Neuronal stem cell (in vitro differentiated cells): ENCODE measurements around the gene DENND1B.

Experiments
- DNase-seq: peaks from one replicate; pipeline ENCODE4 v3.0.0-alpha.2; 2013; ENCODE audit warnings: low spot score
- H2AFZ ChIP-seq: one replicate; pipeline ENCODE4 v1.6.1; 2013; ENCODE audit warnings: mild to moderate bottlenecking, low read length, inconsistent platforms
- H2AK5ac ChIP-seq: 2 replicates; pipeline ENCODE4 v1.6.1; 2013; ENCODE audit warnings: low read depth, mild to moderate bottlenecking, inconsistent platforms, low read length, moderate library complexity, mixed read lengths
- H2BK120ac ChIP-seq: 2 replicates; pipeline ENCODE4 v1.6.1; 2013; ENCODE audit warnings: low read depth, mild to moderate bottlenecking, inconsistent platforms, low read length, moderate library complexity, mixed read lengths
- H2BK12ac ChIP-seq: one replicate; pipeline ENCODE4 v1.6.1; 2013; ENCODE audit warnings: low read length, inconsistent platforms
- H2BK15ac ChIP-seq: 2 replicates; pipeline ENCODE4 v1.6.1; 2013; ENCODE audit warnings: mild to moderate bottlenecking, low read length, inconsistent platforms, mixed read lengths
- H2BK5ac ChIP-seq: one replicate; pipeline ENCODE4 v1.6.1; 2013; ENCODE audit warnings: inconsistent platforms, mild to moderate bottlenecking, low read length, moderate library complexity
- H3K14ac ChIP-seq: one replicate; pipeline ENCODE4 v1.6.1; 2013; ENCODE audit warnings: low read length, inconsistent platforms
- H3K18ac ChIP-seq: 2 replicates; pipeline ENCODE4 v1.6.1; 2013; ENCODE audit warnings: low read length, inconsistent platforms
- H3K23ac ChIP-seq: 2 replicates; pipeline ENCODE4 v1.6.1; 2013; ENCODE audit warnings: low read depth, mild to moderate bottlenecking, mixed read lengths, low read length, inconsistent platforms; ENCODE audit not compliant: poor library complexity
- H3K27ac ChIP-seq: replicated peaks from 3 replicates; pipeline ENCODE4 v1.5.1; 2013; ENCODE audit warnings: low read length, inconsistent platforms
- H3K27me3 ChIP-seq, 3 experiments: 2 replicates each; pipeline ENCODE4 v1.6.1; 2013; ENCODE audit warnings: low read length in 3 of 3, mild to moderate bottlenecking in 2 of 3, inconsistent platforms in 1 of 3, low read depth in 1 of 3, mixed read lengths in 1 of 3, moderate library complexity in 1 of 3; ENCODE audit not compliant: control insufficient read depth in 3 of 3, insufficient read depth in 3 of 3
- H3K36me3 ChIP-seq, 2 donors: replicated peaks in 1 of 2; 2 replicates each; pipeline ENCODE4 v1.6.1; 2013; ENCODE audit warnings: low read length in 2 of 2; ENCODE audit not compliant: control insufficient read depth in 2 of 2, insufficient read depth in 2 of 2
- H3K4ac ChIP-seq: 2 replicates; pipeline ENCODE4 v1.6.1; 2013; ENCODE audit warnings: inconsistent platforms, mild to moderate bottlenecking, low read length, moderate library complexity
- H3K4me1 ChIP-seq, 2 donors: 1 replicate in 1 of 2; 2 replicates in 1 of 2; pipeline ENCODE4 v1.6.1; 2013; ENCODE audit warnings: low read length in 2 of 2, low read depth in 1 of 2; ENCODE audit not compliant: control insufficient read depth in 2 of 2, insufficient read depth in 1 of 2
- H3K4me2 ChIP-seq: one replicate; pipeline ENCODE4 v1.6.1; 2013; ENCODE audit warnings: mild to moderate bottlenecking, low read length, inconsistent platforms; ENCODE audit not compliant: insufficient read depth, poor library complexity, severe bottlenecking
- H3K4me3 ChIP-seq, 2 donors: 2 replicates each; pipeline ENCODE4 v1.5.1; 2013; ENCODE audit warnings: low read length in 2 of 2, mild to moderate bottlenecking in 2 of 2, inconsistent platforms in 1 of 2, moderate library complexity in 1 of 2
- H3K79me1 ChIP-seq: one replicate; pipeline ENCODE4 v1.6.1; 2013; ENCODE audit warnings: low read depth, mild to moderate bottlenecking, inconsistent platforms, low read length, moderate library complexity
- H3K9ac ChIP-seq: one replicate; pipeline ENCODE4 v1.6.1; 2013; ENCODE audit warnings: mild to moderate bottlenecking, low read depth, low read length, inconsistent platforms; ENCODE audit not compliant: poor library complexity
- H3K9me3 ChIP-seq, 2 donors: replicated peaks in 1 of 2; 2 replicates each; pipeline versions ENCODE3 to v1.6.1; 2013; ENCODE audit warnings: low read length in 2 of 2, mild to moderate bottlenecking in 2 of 2, inconsistent platforms in 1 of 2, low read depth in 1 of 2, mixed read lengths in 1 of 2, moderate library complexity in 1 of 2; ENCODE audit not compliant: control insufficient read depth in 2 of 2, insufficient read depth in 1 of 2
- H4K8ac ChIP-seq: one replicate; pipeline ENCODE4 v1.6.1; 2013; ENCODE audit warnings: low read depth, mild to moderate bottlenecking, inconsistent platforms, low read length, moderate library complexity
- H4K91ac ChIP-seq: one replicate; pipeline ENCODE4 v1.6.1; 2013; ENCODE audit warnings: low read length, low read depth, mild to moderate bottlenecking, inconsistent platforms; ENCODE audit not compliant: poor library complexity
- WGBS, 2 donors: extraction: QIAGEN DNeasy Blood & Tissue Kit; methylation state at CpG; one replicate each; pipeline ENCODE4 v1.1.7; 2013; ENCODE audit warnings: missing lambda C conversion rate in 2 of 2, mixed read lengths in 1 of 2; ENCODE audit not compliant: insufficient read length in 2 of 2, insufficient replicate concordance in 1 of 2; ENCODE audit errors: extremely low coverage in 2 of 2; 5-methylcytosine and 5-hydroxymethylcytosine counted together

The DENND1B gene

GRCh38 chr1:197600751-197601150, 174.5 kb downstream of the DENND1B start:
- peaks cover 0 to 4% of the 10 kb centered on the region in 2 donors for H3K4me1 ChIP-seq
- no peak for DNase-seq
- H3K79me1 ChIP-seq, result no peaks in the 10 kb centered on the region
- H3K27ac ChIP-seq, result no peak overlapping the region
- no peak overlapping the region for H2BK5ac ChIP-seq
- WGBS, 2 donors, result no CpG with 5 or more reads among the region's 3 CpGs
- no peak overlapping the region for H3K23ac ChIP-seq
- no peak overlapping the region for H2AFZ ChIP-seq
- H3K4me3 ChIP-seq, result no peak overlapping the region
- H4K8ac ChIP-seq, result no peak overlapping the region
- no peak overlapping the region for H2AK5ac ChIP-seq
- H3K4me2 ChIP-seq, result no peak overlapping the region
- H3K9ac ChIP-seq, result no peak overlapping the region
- H2BK15ac ChIP-seq, result no peak overlapping the region
- no peak overlapping the region for H3K14ac ChIP-seq
- no peak overlapping the region for H2BK120ac ChIP-seq
- no peak overlapping the region for H2BK12ac ChIP-seq
- H3K36me3 ChIP-seq, result no peaks in the 10 kb centered on the region
- no peaks in the 10 kb centered on the region for H3K9me3 ChIP-seq
- H3K27me3 ChIP-seq, result no peaks in the 10 kb centered on the region
- no peak overlapping the region for H4K91ac ChIP-seq
- H3K4ac ChIP-seq, result no peak overlapping the region
- no peak overlapping the region for H3K18ac ChIP-seq

GRCh38 chr1:197599789-197600188, 175.5 kb downstream of the DENND1B start:
- Histone ChIP-seq H3K23ac (no peak overlapping the region), H3K18ac (no peak overlapping the region), H3K9ac (no peak overlapping the region), H3K4me3 (no peak overlapping the region), H3K79me1 (no peaks in the 10 kb centered on the region), H3K4me2 (no peak overlapping the region), H4K8ac (no peak overlapping the region), H2AK5ac (no peak overlapping the region), H3K27ac (no peak overlapping the region), H4K91ac (no peak overlapping the region), H3K27me3 (no peaks in the 10 kb centered on the region), H2AFZ (no peak overlapping the region), H2BK12ac (no peak overlapping the region), H2BK5ac (no peak overlapping the region), H3K9me3 (no peaks in the 10 kb centered on the region), H3K14ac (no peak overlapping the region), H2BK120ac (no peak overlapping the region), H3K4me1 (peaks cover 1 to 4% of the 10 kb centered on the region in 2 donors), H2BK15ac (no peak overlapping the region), H3K4ac (no peak overlapping the region), H3K36me3 (no peaks in the 10 kb centered on the region)
- no CpG with 5 or more reads among the region's 3 CpGs for WGBS, 2 donors
- no peak for DNase-seq

- Histone ChIP-seq H2BK120ac (no peak overlapping the region), H3K36me3 (no peaks in the 10 kb centered on the region), H3K18ac (no peak overlapping the region), H3K4ac (no peak overlapping the region), H2BK15ac (no peak overlapping the region), H3K4me3 (no peak overlapping the region), H3K4me2 (no peak overlapping the region), H3K9ac (no peak overlapping the region), H2AFZ (no peak overlapping the region), H3K23ac (no peak overlapping the region), H4K8ac (no peak overlapping the region), H2BK5ac (no peak overlapping the region), H2BK12ac (no peak overlapping the region), H4K91ac (no peak overlapping the region), H3K4me1 (peaks cover 0 to 1% of the 10 kb centered on the region in 2 donors), H3K27ac (no peak overlapping the region), H3K27me3 (no peaks in the 10 kb centered on the region), H3K14ac (no peak overlapping the region), H3K9me3 (no peaks in the 10 kb centered on the region), H2AK5ac (no peak overlapping the region), H3K79me1 (no peaks in the 10 kb centered on the region)
- WGBS, 2 donors, result no CpG with 5 or more reads among the region's 1 CpG
- no peak for DNase-seq
Measured at GRCh38 chr1:197598935-197599334, 176.3 kb downstream of the DENND1B start.

GRCh38 chr1:197595304-197595904, 179.9 kb downstream of the DENND1B start:
- H3K4me3 ChIP-seq, result no peak overlapping the region
- H2AFZ ChIP-seq, result peak overlapping the region; percentile 35
- H3K4me2 ChIP-seq, result no peak overlapping the region
- H3K27ac ChIP-seq, result no peak overlapping the region
- DNase-seq, result no peak
- no peak overlapping the region for H3K4ac ChIP-seq
- H2BK5ac ChIP-seq, result no peak overlapping the region
- H3K9ac ChIP-seq, result no peak overlapping the region
- no peak overlapping the region for H4K8ac ChIP-seq
- H3K27me3 ChIP-seq, result no peaks in the 10 kb centered on the region
- H2BK15ac ChIP-seq, result no peak overlapping the region
- no peaks in the 10 kb centered on the region for H3K36me3 ChIP-seq
- no peak overlapping the region for H2AK5ac ChIP-seq
- no CpG with 5 or more reads among the region's 5 CpGs for WGBS, 2 donors
- H3K14ac ChIP-seq, result no peak overlapping the region
- H4K91ac ChIP-seq, result no peak overlapping the region
- H2BK12ac ChIP-seq, result no peak overlapping the region
- peaks cover 0 to 1% of the 10 kb centered on the region in 2 donors for H3K4me1 ChIP-seq
- H3K79me1 ChIP-seq, result no peaks in the 10 kb centered on the region
- no peak overlapping the region for H3K23ac ChIP-seq
- H2BK120ac ChIP-seq, result no peak overlapping the region
- H3K18ac ChIP-seq, result no peak overlapping the region
- H3K9me3 ChIP-seq, result no peaks in the 10 kb centered on the region
